PFSK-1 (cell line): ENCODE measurements around the gene PSMD8.

ENCODE experiments used
- FOXP2 ChIP-seq: optimal IDR thresholded peaks from 2 replicates; pipeline ENCODE3; 2011; ENCODE audit warnings: borderline replicate concordance, control low read depth, inconsistent platforms; ENCODE audit not compliant: insufficient read depth; ENCODE audit errors: extremely low read length, extremely low read depth
- POLR2AphosphoS5 ChIP-seq: IDR thresholded peaks from 2 replicates; pipeline ENCODE4 v1.6.1; 2012; ENCODE audit warnings: low read depth, mild to moderate bottlenecking, control low read depth, low read length, moderate library complexity
- SIN3A ChIP-seq: IDR thresholded peaks from 2 replicates; pipeline ENCODE4 v1.6.1; 2012; ENCODE audit warnings: mild to moderate bottlenecking, low read length, moderate library complexity, borderline replicate concordance; ENCODE audit not compliant: insufficient read depth
- TAF1 ChIP-seq: IDR thresholded peaks from 2 replicates; pipeline ENCODE4 v1.6.1; 2012; ENCODE audit warnings: low read length, control low read depth, borderline replicate concordance; ENCODE audit not compliant: insufficient read depth
- TF ChIP-seq, protein P1 (sequence below), 2 experiments: IDR thresholded peaks; 2 replicates each; pipeline versions ENCODE4 v1.6.1 to v1.8.0; 2011 to 2012; ENCODE audit warnings: low read depth in 2 of 2, low read length in 2 of 2, control low read depth in 1 of 2, inconsistent platforms in 1 of 2, mild to moderate bottlenecking in 1 of 2, moderate library complexity in 1 of 2; ENCODE audit not compliant: insufficient read depth in 1 of 2

Gene PSMD8

GRCh38 chr19:38360351-38360750, 14.0 kb upstream of the PSMD8 start:
- no peak for TF ChIP-seq POLR2AphosphoS5

- TF ChIP-seq TAF1 (no peak), POLR2AphosphoS5 (0 out of 2 replicates have a peak, but pooled peaks have one; percentile 13)
These were observed 13.3 kb upstream of the PSMD8 start for GRCh38 chr19:38360839-38361631.

- TF ChIP-seq FOXP2 (no peak), POLR2AphosphoS5 (0 out of 2 replicates have a peak, but pooled peaks have one; percentile 27), TAF1 (peak; percentile 40; the same call in 1 of the 2 replicates), SIN3A (no peak)
- TF ChIP-seq, protein P1, sequence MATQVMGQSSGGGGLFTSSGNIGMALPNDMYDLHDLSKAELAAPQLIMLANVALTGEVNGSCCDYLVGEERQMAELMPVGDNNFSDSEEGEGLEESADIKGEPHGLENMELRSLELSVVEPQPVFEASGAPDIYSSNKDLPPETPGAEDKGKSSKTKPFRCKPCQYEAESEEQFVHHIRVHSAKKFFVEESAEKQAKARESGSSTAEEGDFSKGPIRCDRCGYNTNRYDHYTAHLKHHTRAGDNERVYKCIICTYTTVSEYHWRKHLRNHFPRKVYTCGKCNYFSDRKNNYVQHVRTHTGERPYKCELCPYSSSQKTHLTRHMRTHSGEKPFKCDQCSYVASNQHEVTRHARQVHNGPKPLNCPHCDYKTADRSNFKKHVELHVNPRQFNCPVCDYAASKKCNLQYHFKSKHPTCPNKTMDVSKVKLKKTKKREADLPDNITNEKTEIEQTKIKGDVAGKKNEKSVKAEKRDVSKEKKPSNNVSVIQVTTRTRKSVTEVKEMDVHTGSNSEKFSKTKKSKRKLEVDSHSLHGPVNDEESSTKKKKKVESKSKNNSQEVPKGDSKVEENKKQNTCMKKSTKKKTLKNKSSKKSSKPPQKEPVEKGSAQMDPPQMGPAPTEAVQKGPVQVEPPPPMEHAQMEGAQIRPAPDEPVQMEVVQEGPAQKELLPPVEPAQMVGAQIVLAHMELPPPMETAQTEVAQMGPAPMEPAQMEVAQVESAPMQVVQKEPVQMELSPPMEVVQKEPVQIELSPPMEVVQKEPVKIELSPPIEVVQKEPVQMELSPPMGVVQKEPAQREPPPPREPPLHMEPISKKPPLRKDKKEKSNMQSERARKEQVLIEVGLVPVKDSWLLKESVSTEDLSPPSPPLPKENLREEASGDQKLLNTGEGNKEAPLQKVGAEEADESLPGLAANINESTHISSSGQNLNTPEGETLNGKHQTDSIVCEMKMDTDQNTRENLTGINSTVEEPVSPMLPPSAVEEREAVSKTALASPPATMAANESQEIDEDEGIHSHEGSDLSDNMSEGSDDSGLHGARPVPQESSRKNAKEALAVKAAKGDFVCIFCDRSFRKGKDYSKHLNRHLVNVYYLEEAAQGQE (IDR thresholded peaks at IDR 0.05; ENCODE audit: insufficient read depth in 1 of 2, low read depth in 2 of 2, low read length in 2 of 2) = no peak
These were observed 12.7 kb upstream of the PSMD8 start for GRCh38 chr19:38361633-38362075.

DNA sequence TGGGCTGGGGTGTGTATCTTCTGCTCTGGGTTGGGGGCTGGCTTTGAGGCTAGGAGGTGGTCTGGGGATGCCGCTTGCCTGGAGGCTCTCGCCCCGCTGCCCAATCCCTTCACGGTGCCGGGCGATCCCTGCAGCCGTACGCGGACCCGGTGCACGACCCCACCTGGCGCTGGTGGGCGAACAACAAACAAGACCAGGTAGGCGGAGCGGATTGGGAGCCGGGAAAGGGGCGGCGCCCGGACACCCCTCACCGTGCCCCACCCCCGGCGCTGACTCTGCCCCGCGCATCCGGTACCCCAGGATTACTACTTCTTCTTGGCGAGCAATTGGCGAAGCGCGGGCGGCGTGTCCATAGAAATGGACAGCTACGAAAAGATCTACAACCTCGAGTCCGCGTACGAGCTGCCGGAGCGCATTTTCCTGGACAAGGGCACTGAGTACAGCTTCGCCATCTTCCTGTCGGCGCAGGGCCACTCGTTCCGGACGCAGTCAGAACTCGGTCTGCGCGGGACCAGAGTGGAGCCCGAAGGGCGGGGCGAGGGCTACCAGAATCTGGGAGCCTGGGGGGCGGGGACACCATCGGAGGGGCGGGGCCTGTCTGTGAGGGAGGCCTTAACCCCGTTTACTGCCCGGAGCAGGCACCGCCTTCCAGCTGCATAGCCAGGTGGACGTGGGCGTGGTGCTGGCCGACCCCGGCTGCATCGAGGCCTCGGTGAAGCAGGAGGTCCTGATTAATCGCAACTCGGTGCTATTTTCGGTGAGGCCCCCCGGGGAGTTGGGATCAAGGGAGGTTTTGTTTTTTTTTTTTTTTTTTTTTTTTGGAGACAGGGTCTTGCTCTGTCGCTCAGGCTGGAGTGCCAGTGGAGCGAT, 12.1 kb upstream of the PSMD8 start:
- TF ChIP-seq POLR2AphosphoS5 (0 out of 2 replicates have a peak, but pooled peaks have one; percentile 38), FOXP2 (no peak), TAF1 (peak; percentile 24; the same call in 1 of the 2 replicates), SIN3A (no peak)

- TF ChIP-seq, protein P1 (IDR thresholded peaks at IDR 0.05; ENCODE audit: insufficient read depth in 1 of 2, low read depth in 2 of 2, low read length in 2 of 2) = no peak
- TF ChIP-seq TAF1 (no peak), POLR2AphosphoS5 (no peak), SIN3A (no peak), FOXP2 (no peak)
These were observed 7.3 kb upstream of the PSMD8 start for GRCh38 chr19:38367041-38367440.

DNA sequence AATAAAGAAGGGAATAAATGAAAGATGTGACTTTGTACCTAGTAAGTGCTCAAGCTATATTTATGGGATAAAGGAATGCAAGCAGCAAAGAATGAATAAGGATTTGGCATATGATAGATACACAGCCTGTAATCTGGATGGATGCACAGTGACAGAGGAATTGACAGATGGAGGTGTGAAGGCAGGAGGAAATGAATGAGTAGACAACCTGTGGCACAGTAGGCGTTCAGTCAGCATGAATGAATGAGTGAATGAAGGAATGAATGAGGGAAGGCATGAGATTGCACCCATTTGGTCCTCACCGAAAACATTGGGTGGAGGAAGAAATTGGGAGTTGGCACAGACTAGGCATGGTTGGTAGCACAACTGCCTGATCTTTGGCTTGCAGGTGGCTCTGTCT, 4.8 kb upstream of the PSMD8 start:
- no peak for TF ChIP-seq FOXP2
- TF ChIP-seq, protein P1 (IDR thresholded peaks at IDR 0.05; ENCODE audit: insufficient read depth in 1 of 2, low read depth in 2 of 2, low read length in 2 of 2) = no peak
- TF ChIP-seq SIN3A = no peak
- TF ChIP-seq TAF1 = no peak
- TF ChIP-seq POLR2AphosphoS5 = no peak
